Fibroblast of lung (primary cell): Measurements from ENCODE around the gene AGBL4.

Experiments used
- EZH2 ChIP-seq: IDR thresholded peaks from 2 replicates; pipeline ENCODE4 v1.5.1; 2012; ENCODE audit warnings: low read length, control low read depth, mild to moderate bottlenecking; ENCODE audit errors: missing control alignments
- TF ChIP-seq, protein P1 (sequence below), 2 donors: IDR thresholded peaks in 1 of 2; conservative IDR thresholded peaks in 1 of 2; 1 replicate in 1 of 2; 2 replicates in 1 of 2; pipeline ENCODE4 v1.5.1; 2011 to 2012; ENCODE audit warnings: low read length in 2 of 2, control low read depth in 1 of 2, inconsistent platforms in 1 of 2, low read depth in 1 of 2, mild to moderate bottlenecking in 1 of 2

- TF ChIP-seq, protein P1, sequence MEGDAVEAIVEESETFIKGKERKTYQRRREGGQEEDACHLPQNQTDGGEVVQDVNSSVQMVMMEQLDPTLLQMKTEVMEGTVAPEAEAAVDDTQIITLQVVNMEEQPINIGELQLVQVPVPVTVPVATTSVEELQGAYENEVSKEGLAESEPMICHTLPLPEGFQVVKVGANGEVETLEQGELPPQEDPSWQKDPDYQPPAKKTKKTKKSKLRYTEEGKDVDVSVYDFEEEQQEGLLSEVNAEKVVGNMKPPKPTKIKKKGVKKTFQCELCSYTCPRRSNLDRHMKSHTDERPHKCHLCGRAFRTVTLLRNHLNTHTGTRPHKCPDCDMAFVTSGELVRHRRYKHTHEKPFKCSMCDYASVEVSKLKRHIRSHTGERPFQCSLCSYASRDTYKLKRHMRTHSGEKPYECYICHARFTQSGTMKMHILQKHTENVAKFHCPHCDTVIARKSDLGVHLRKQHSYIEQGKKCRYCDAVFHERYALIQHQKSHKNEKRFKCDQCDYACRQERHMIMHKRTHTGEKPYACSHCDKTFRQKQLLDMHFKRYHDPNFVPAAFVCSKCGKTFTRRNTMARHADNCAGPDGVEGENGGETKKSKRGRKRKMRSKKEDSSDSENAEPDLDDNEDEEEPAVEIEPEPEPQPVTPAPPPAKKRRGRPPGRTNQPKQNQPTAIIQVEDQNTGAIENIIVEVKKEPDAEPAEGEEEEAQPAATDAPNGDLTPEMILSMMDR (conservative IDR thresholded peaks at IDR 0.05 in 1 of 2, IDR thresholded peaks at IDR 0.05 in 1 of 2; ENCODE audit: low read depth in 1 of 2, low read length in 2 of 2): no peak
- TF ChIP-seq EZH2: no peak
Measured at GRCh38 chr1:49544615-49545014, 479.1 kb downstream of the AGBL4 start.
